ENCODE data around the gene PPP1R3G. TPM values are rescaled to one million over a fixed set of nuclear protein-coding genes. Genes with fewer than 3 reads are reported as not detected.

Gene PPP1R3G
- polyA plus RNA-seq, 2 of the 4 experiments (the other 2 are of a cell fraction): 0.21 to 0.72 TPM

DNA sequence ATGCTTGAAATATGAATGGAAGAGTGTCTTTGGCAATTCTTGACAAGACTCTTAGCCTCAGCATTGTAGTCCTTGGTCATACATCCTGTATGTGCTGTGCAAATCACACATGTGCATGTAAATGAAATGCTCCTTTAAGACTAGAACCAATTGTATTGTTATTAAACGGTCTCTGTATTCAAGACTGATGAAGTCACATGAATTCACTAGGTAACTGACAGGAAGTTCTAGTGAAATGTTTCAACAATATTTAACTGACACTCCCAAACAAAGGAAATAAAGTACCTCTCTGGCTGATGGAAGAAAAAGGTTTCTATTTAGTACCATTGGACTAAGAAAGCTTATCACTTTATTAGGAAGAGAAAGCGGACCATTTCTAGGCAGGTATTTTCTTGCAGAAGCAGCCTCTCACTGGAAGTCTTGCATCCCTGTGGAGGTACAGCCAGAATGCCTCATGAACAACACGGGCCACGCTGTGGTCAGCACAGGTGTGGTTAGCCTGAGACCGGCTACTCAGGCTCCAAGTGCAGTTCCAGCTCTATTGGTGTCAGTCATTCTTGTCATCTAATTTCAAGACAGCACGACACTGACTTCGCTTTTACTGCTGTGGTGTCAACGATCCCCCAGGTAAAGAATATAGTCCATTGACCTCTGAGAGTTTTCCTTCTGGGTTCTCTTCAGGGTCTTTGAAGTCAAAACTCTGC lies 17.3 kb downstream of the PPP1R3G start:
- TF ChIP-seq HOXB5 (CRISPR knock-in tag; IDR thresholded peaks at IDR 0.05) (no peak), HDAC2 (IDR thresholded peaks at IDR 0.05) (no peak), EHF (CRISPR knock-in tag; IDR thresholded peaks at IDR 0.05) (no peak), RCOR1 (IDR thresholded peaks at IDR 0.05; ENCODE audit: low read depth, low read length) (no peak), NR3C1 (IDR thresholded peaks at IDR 0.05) (no peak), ZNF302 (CRISPR knock-in tag; IDR thresholded peaks at IDR 0.05) (no peak), BHLHE40 (IDR thresholded peaks at IDR 0.05; ENCODE audit: low read depth, low read length) (no peak), JUNB (IDR thresholded peaks at IDR 0.05) (no peak), NFE2L2 (conservative IDR thresholded peaks at IDR 0.05; ENCODE audit: low read length) (no peak), CBX2 (IDR thresholded peaks at IDR 0.05; ENCODE audit: borderline replicate concordance, low read depth) (no peak), ZC3H11A (IDR thresholded peaks at IDR 0.05) (no peak), CBX8 (IDR thresholded peaks at IDR 0.05) (no peak), POLR2AphosphoS2 (conservative IDR thresholded peaks at IDR 0.05; ENCODE audit: low read length) (no peak)
- TF ChIP-seq, protein P1, sequence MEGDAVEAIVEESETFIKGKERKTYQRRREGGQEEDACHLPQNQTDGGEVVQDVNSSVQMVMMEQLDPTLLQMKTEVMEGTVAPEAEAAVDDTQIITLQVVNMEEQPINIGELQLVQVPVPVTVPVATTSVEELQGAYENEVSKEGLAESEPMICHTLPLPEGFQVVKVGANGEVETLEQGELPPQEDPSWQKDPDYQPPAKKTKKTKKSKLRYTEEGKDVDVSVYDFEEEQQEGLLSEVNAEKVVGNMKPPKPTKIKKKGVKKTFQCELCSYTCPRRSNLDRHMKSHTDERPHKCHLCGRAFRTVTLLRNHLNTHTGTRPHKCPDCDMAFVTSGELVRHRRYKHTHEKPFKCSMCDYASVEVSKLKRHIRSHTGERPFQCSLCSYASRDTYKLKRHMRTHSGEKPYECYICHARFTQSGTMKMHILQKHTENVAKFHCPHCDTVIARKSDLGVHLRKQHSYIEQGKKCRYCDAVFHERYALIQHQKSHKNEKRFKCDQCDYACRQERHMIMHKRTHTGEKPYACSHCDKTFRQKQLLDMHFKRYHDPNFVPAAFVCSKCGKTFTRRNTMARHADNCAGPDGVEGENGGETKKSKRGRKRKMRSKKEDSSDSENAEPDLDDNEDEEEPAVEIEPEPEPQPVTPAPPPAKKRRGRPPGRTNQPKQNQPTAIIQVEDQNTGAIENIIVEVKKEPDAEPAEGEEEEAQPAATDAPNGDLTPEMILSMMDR (IDR thresholded peaks at IDR 0.05): no peak
- no peaks in the 10 kb centered on the region for H3K4me1 ChIP-seq
- ChIA-PET CTCF (interaction anchor here (1.3 kb wide), 1 partner anchor 277 kb away, joined by 5 read pairs; no protein-coding TSS in a partner anchor), POLR2A (no interaction called here)
- no peak overlapping the region for H3K4me3 ChIP-seq
- DNase-seq (ENCODE audit: low read depth in 1 of 2, low spot score in 1 of 2): no peak
- no peak overlapping the region for H3K27ac ChIP-seq
- 85% methylated on average over 8 of the region's 8 CpGs for WGBS (ENCODE audit: missing lambda C conversion rate)
- no peak for ATAC-seq
- H3K4me2 ChIP-seq: no peak overlapping the region
- FAIRE-seq: no peak
- no peaks in the 10 kb centered on the region for H3K9me3 ChIP-seq

GRCh38 chr6:5103250-5103649 lies 18.1 kb downstream of the PPP1R3G start:
- H3K4me2 ChIP-seq: no peak overlapping the region
- DNase-seq (ENCODE audit: low read depth in 1 of 2, low spot score in 1 of 2) (no peak), FAIRE-seq (no peak), ATAC-seq (no peak)
- no peak overlapping the region for H3K4me3 ChIP-seq
- no peaks in the 10 kb centered on the region for H3K9me3 ChIP-seq
- TF ChIP-seq CHD2 (IDR thresholded peaks at IDR 0.05; ENCODE audit: low read length, partially characterized antibody) (no peak), MAFK (IDR thresholded peaks at IDR 0.05; ENCODE audit: partially characterized antibody) (no peak), MAZ (IDR thresholded peaks at IDR 0.05; ENCODE audit: borderline replicate concordance, low read depth, low read length) (no peak), CEBPB (IDR thresholded peaks at IDR 0.05) (no peak), SREBF2 (IDR thresholded peaks at IDR 0.05) (no peak), NFE2L2 (conservative IDR thresholded peaks at IDR 0.05; ENCODE audit: low read length) (no peak), EHF (CRISPR knock-in tag; IDR thresholded peaks at IDR 0.05) (no peak), ATOH8 (CRISPR knock-in tag; IDR thresholded peaks at IDR 0.05; ENCODE audit: low read depth) (no peak)
- TF ChIP-seq, protein P2, sequence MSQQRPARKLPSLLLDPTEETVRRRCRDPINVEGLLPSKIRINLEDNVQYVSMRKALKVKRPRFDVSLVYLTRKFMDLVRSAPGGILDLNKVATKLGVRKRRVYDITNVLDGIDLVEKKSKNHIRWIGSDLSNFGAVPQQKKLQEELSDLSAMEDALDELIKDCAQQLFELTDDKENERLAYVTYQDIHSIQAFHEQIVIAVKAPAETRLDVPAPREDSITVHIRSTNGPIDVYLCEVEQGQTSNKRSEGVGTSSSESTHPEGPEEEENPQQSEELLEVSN (IDR thresholded peaks at IDR 0.05; ENCODE audit: borderline replicate concordance, low read depth): no peak
- TF ChIP-seq, protein P3, sequence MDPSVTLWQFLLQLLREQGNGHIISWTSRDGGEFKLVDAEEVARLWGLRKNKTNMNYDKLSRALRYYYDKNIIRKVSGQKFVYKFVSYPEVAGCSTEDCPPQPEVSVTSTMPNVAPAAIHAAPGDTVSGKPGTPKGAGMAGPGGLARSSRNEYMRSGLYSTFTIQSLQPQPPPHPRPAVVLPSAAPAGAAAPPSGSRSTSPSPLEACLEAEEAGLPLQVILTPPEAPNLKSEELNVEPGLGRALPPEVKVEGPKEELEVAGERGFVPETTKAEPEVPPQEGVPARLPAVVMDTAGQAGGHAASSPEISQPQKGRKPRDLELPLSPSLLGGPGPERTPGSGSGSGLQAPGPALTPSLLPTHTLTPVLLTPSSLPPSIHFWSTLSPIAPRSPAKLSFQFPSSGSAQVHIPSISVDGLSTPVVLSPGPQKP (IDR thresholded peaks at IDR 0.05; ENCODE audit: low read depth, low read length): no peak
- no peaks in the 10 kb centered on the region for H3K4me1 ChIP-seq
- ChIA-PET POLR2A (no interaction called here), CTCF (interaction anchor here (1.3 kb wide), 1 partner anchor 276 kb away, joined by 5 read pairs; no protein-coding TSS in a partner anchor)
- no peak overlapping the region for H3K27ac ChIP-seq
- 78% methylated on average over 8 of the region's 8 CpGs for WGBS (ENCODE audit: missing lambda C conversion rate)
